OCI-LY1 (cell line): Measurements from ENCODE around the gene SDK1.

Source experiments
- EZH2 ChIP-seq: fragments of 200-600 bp; sonication (generic), shearing (Covaris generic); IDR thresholded peaks from 2 replicates; pipeline ENCODE4 v1.8.0; 2017; ENCODE audit warnings: borderline replicate concordance, mixed run types, mild to moderate bottlenecking, antibody characterized with exemption, low read length, moderate library complexity, mixed read lengths
- TF ChIP-seq, protein P1 (sequence below): fragments of 200-600 bp; sonication (generic), shearing (Covaris generic); IDR thresholded peaks from 2 replicates; pipeline ENCODE4 v1.5.1; 2017; ENCODE audit warnings: mild to moderate bottlenecking, antibody characterized with exemption, low read length, moderate library complexity, mixed read lengths

DNA sequence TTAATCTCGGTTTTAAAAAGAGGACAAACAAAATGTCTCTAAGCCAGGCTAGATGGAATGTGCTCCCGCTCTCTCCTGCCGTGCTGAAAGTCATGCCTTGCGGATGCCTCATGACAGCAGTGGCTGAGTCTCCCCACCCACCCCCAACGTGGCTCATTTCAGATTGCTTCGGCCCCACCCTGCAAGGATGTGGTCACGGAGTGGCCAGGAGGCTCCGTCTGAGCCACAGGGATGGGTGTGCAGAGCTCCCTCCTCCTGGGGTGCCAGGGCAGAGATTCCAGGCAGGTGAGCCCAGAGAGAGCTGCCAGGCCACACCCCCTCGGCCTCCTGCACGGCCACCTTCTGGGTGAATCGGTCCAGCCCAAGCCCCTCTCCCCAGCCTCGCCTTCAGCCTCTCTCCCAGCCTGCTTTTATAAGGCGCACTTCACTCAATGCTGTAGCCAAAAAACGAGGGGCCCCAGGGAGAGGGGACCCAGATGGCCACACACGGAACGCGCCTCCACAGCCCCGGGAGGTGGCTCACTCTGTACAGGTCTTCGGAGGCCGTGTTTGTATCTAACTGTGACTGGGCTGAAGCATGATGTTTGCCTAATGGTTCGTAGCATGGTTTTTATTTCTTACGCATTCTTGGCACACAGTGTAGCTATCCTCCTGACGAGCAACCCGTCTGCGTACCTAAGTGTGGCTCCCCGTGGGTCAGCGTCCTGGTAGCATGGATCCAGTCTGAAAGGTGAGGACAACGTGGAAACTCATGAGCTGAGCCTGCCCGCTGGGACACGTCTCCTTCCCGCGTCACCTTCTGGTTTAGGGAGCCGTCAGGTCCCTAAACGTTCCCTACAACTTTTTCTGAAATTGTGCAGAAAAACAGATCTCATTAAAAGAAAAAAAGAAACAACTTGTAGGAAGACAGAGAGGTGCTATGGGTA is 967.3 kb downstream of the SDK1 start:
- TF ChIP-seq, protein P1, sequence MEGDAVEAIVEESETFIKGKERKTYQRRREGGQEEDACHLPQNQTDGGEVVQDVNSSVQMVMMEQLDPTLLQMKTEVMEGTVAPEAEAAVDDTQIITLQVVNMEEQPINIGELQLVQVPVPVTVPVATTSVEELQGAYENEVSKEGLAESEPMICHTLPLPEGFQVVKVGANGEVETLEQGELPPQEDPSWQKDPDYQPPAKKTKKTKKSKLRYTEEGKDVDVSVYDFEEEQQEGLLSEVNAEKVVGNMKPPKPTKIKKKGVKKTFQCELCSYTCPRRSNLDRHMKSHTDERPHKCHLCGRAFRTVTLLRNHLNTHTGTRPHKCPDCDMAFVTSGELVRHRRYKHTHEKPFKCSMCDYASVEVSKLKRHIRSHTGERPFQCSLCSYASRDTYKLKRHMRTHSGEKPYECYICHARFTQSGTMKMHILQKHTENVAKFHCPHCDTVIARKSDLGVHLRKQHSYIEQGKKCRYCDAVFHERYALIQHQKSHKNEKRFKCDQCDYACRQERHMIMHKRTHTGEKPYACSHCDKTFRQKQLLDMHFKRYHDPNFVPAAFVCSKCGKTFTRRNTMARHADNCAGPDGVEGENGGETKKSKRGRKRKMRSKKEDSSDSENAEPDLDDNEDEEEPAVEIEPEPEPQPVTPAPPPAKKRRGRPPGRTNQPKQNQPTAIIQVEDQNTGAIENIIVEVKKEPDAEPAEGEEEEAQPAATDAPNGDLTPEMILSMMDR, result no peak
- TF ChIP-seq EZH2, result no peak
